HCT116 (cell line): Measurements from ENCODE around the gene DTWD2. TPM values are rescaled to one million over a fixed set of nuclear protein-coding genes. Genes with fewer than 3 reads are reported as not detected.

Source experiments
- ATAC-seq: fragments of 200-7000 bp; cut with Tn5 transposase; 2 replicates; pipeline ENCODE4 v1.9.1; 2020; ENCODE audit warnings: mild to moderate bottlenecking, moderate library complexity
- BruUV-seq: library from RNA; stranded (reverse); fragments of 400-500 nt; replicated peaks from 2 replicates; lab custom pipeline; 2021; lab: Mats Ljungman, UMichigan
- CTCF ChIA-PET: fragments of 300-600 bp; sonication (Branson Sonifier 250); formaldehyde crosslinking; loops from one replicate; lab custom pipeline; 2021; ENCODE audit warnings: antibody characterized with exemption; lab: Charles Lee
- POLR2A ChIA-PET: fragments of 300-600, 350-600 bp; sonication (Branson Sonifier 250); formaldehyde crosslinking; loops from one replicate; lab custom pipeline; 2021; ENCODE audit warnings: antibody characterized with exemption; lab: Charles Lee
- RAD21 ChIA-PET, 2 experiments: fragments of 300-600 bp; sonication (Branson Sonifier 250); formaldehyde crosslinking; loops; one replicate each; lab custom pipeline; 2023; ENCODE audit warnings: low total read pairs in 2 of 2; ENCODE audit not compliant: uncharacterized antibody in 2 of 2, unreplicated experiment in 2 of 2, low non-redundant PET in 1 of 2; lab: Charles Lee
- DNase-seq: peaks from one replicate; pipeline ENCODE4 v3.0.0-alpha.2; 2010; ENCODE audit warnings: low read depth, low spot score
- H2AFZ ChIP-seq: fragments of 200-600 bp; shearing (Covaris generic), sonication (generic); 2 replicates; pipeline ENCODE4 v1.6.1; 2017; ENCODE audit warnings: low read depth, mixed run types, mixed read lengths, antibody characterized with exemption, low read length; ENCODE audit not compliant: poor library complexity, severe bottlenecking
- H3K27ac ChIP-seq: 2 replicates; pipeline ENCODE4 v1.5.1; 2012; ENCODE audit warnings: low read depth, low read length
- H3K27me3 ChIP-seq: fragments of 200-600 bp; sonication (generic); 2 replicates; pipeline ENCODE4 v1.6.1; 2016; ENCODE audit warnings: mixed run types, low read length, mixed read lengths; ENCODE audit not compliant: insufficient read depth
- H3K36me3 ChIP-seq, 2 experiments: fragments of 200-500 bp in 1 of 2; fragments of 200-600 bp in 1 of 2; sonication (Bioruptor generic) in 1 of 2; sonication (generic) in 1 of 2; 2 replicates each; pipeline versions ENCODE4 v1.5.1 to v1.6.1; 2014 to 2016; ENCODE audit warnings: low read length in 2 of 2, inconsistent platforms in 1 of 2, mixed read lengths in 1 of 2, mixed run types in 1 of 2; ENCODE audit not compliant: insufficient read depth in 2 of 2, control insufficient read depth in 1 of 2
- H3K4me1 ChIP-seq, 2 experiments: fragments of 200-600 bp in 1 of 2; sonication (generic) in 1 of 2; 2 replicates each; pipeline versions ENCODE4 v1.5.1 to v1.6.1; 2012 to 2017; ENCODE audit warnings: low read length in 2 of 2, inconsistent platforms in 1 of 2, mild to moderate bottlenecking in 1 of 2, mixed read lengths in 1 of 2, mixed run types in 1 of 2, moderate library complexity in 1 of 2; ENCODE audit not compliant: insufficient read depth in 2 of 2, control insufficient read depth in 1 of 2
- H3K4me2 ChIP-seq: fragments of 200-600 bp; sonication (generic); 2 replicates; pipeline ENCODE4 v1.6.1; 2017; ENCODE audit warnings: mixed run types, low read length, mixed read lengths
- H3K4me3 ChIP-seq, 2 experiments: fragments of 200-600 bp in 1 of 2; sonication (generic) in 1 of 2; replicated peaks in 1 of 2; 2 replicates each; pipeline ENCODE4 v1.5.1; 2011 to 2016; ENCODE audit warnings: low read length in 2 of 2, control low read depth in 1 of 2, low read depth in 1 of 2, mild to moderate bottlenecking in 1 of 2, mixed read lengths in 1 of 2, mixed run types in 1 of 2
- H3K79me2 ChIP-seq: fragments of 200-600 bp; sonication (generic); 2 replicates; pipeline ENCODE4 v1.6.1; 2017; ENCODE audit warnings: mild to moderate bottlenecking, mixed run types, low read length, moderate library complexity, mixed read lengths; ENCODE audit not compliant: insufficient read depth
- H3K9ac ChIP-seq: fragments of 200-600 bp; sonication (generic); 2 replicates; pipeline ENCODE4 v1.6.1; 2016; ENCODE audit warnings: low read length, mixed read lengths
- H3K9me2 ChIP-seq: fragments of 200-600 bp; sonication (generic), shearing (Covaris generic); 2 replicates; pipeline ENCODE4 v1.6.1; 2017; ENCODE audit warnings: mixed run types, mild to moderate bottlenecking, moderate library complexity; ENCODE audit not compliant: insufficient read depth
- H3K9me3 ChIP-seq, 2 experiments: fragments of 200-500 bp in 1 of 2; fragments of 200-600 bp in 1 of 2; sonication (Bioruptor generic) in 1 of 2; sonication (generic) in 1 of 2; 2 replicates each; pipeline ENCODE4 v1.6.1; 2014 to 2017; ENCODE audit warnings: low read length in 2 of 2, mixed read lengths in 2 of 2, inconsistent platforms in 1 of 2, low read depth in 1 of 2, mild to moderate bottlenecking in 1 of 2, mixed run types in 1 of 2, moderate library complexity in 1 of 2; ENCODE audit not compliant: control insufficient read depth in 1 of 2, insufficient read depth in 1 of 2
- H4K20me1 ChIP-seq: fragments of 200-600 bp; sonication (generic), shearing (Covaris generic); 2 replicates; pipeline ENCODE4 v1.6.1; 2017; ENCODE audit warnings: mixed run types, mild to moderate bottlenecking, moderate library complexity; ENCODE audit not compliant: insufficient read depth
- EGR1 ChIP-seq: IDR thresholded peaks from 2 replicates; pipeline ENCODE4 v1.6.1; 2012; ENCODE audit warnings: low read depth
- ELF1 ChIP-seq: IDR thresholded peaks from 2 replicates; pipeline ENCODE4 v1.6.1; 2012; ENCODE audit warnings: low read depth, borderline replicate concordance
- EZH2phosphoT487 ChIP-seq: fragments of 200-600 bp; IDR thresholded peaks from 2 replicates; pipeline ENCODE4 v1.6.1; 2018; ENCODE audit warnings: antibody characterized with exemption, borderline replicate concordance
- FOSL1 ChIP-seq: IDR thresholded peaks from 2 replicates; pipeline ENCODE4 v1.6.1; 2012; ENCODE audit warnings: low read depth
- POLR2A ChIP-seq: IDR thresholded peaks from 2 replicates; pipeline ENCODE4 v1.7.0; 2011; ENCODE audit warnings: borderline replicate concordance; ENCODE audit not compliant: insufficient read depth, insufficient read length; ENCODE audit errors: extremely low read depth
- POLR2AphosphoS5 ChIP-seq: IDR thresholded peaks from 2 replicates; pipeline ENCODE4 v1.6.1; 2011; ENCODE audit warnings: mild to moderate bottlenecking, low read depth, low read length, moderate library complexity
- TCF7L2 ChIP-seq: IDR thresholded peaks from 2 replicates; pipeline ENCODE4 v1.7.0; 2011; ENCODE audit warnings: borderline replicate concordance, inconsistent platforms; ENCODE audit not compliant: insufficient read depth, insufficient read length; ENCODE audit errors: extremely low read depth
- YY1 ChIP-seq: IDR thresholded peaks from 2 replicates; pipeline ENCODE4 v1.6.1; 2011; ENCODE audit warnings: low read length, low read depth, moderate library complexity, mild to moderate bottlenecking; ENCODE audit not compliant: insufficient replicate concordance; ENCODE audit errors: extremely low read depth
- ZFX ChIP-seq: fragments of 450-650 bp; IDR thresholded peaks from 2 replicates; pipeline ENCODE4 v1.6.1; 2017
- ZNF274 ChIP-seq: fragments of 200-500 bp; sonication (Bioruptor generic); IDR thresholded peaks from 2 replicates; pipeline ENCODE4 v1.6.1; 2014; ENCODE audit warnings: mild to moderate bottlenecking, low read depth, low read length, inconsistent platforms
- intact Hi-C: fragments of 100-400 bp; cut with micrococcal nuclease; formaldehyde crosslinking; loops from 2 replicates; pipeline ENCODE4 v1.10.0; 2022
- total RNA-seq: library from RNA; stranded (reverse); gene quantifications from one replicate; pipeline ENCODE4 v1.2.1, GENCODE V29; 2021; ENCODE audit not compliant: unreplicated experiment
- TF ChIP-seq, protein P1 (sequence below), 3 experiments: fragments of 200-600 bp in 1 of 3; sonication (generic) in 1 of 3; IDR thresholded peaks in 2 of 3; conservative IDR thresholded peaks in 1 of 3; 2 replicates each; pipeline ENCODE4 v1.5.1; 2012 to 2017; ENCODE audit warnings: low read depth in 2 of 3, low read length in 2 of 3, antibody characterized with exemption in 1 of 3, borderline replicate concordance in 1 of 3, control low read depth in 1 of 3, mild to moderate bottlenecking in 1 of 3, mixed read lengths in 1 of 3, mixed run types in 1 of 3, moderate library complexity in 1 of 3; ENCODE audit not compliant: insufficient read depth in 1 of 3

The DTWD2 gene
- total RNA-seq, 1 experiment from 2014 or later = 5.2 TPM

GRCh38 chr5:118996098-118996497, 7.8 kb upstream of the DTWD2 start:
- H2AFZ ChIP-seq = no peak overlapping the region
- no TSS peak for BruUV-seq
- RAD21 ChIA-PET = no interaction called here
- ATAC-seq = no peak
- no peak overlapping the region for H3K27ac ChIP-seq
- H3K9me2 ChIP-seq = no peaks in the 10 kb centered on the region
- no peaks in the 10 kb centered on the region for H3K79me2 ChIP-seq
- no peaks in the 10 kb centered on the region for H4K20me1 ChIP-seq
- H3K9ac ChIP-seq = no peak overlapping the region
- CTCF ChIA-PET = interaction anchor here (1.5 kb wide), 1 partner anchor 8 kb away, joined by 5 read pairs; the partner anchor contains the start of gene DTWD2
- no peaks in the 10 kb centered on the region for H3K4me1 ChIP-seq
- no peak overlapping the region for H3K4me2 ChIP-seq
- no peak overlapping the region for H3K4me3 ChIP-seq
- H3K36me3 ChIP-seq = no peaks in the 10 kb centered on the region
- DNase-seq = no peak
- H3K27me3 ChIP-seq = no peaks in the 10 kb centered on the region
- intact Hi-C loops = no loop called here
- TF ChIP-seq, protein P1, sequence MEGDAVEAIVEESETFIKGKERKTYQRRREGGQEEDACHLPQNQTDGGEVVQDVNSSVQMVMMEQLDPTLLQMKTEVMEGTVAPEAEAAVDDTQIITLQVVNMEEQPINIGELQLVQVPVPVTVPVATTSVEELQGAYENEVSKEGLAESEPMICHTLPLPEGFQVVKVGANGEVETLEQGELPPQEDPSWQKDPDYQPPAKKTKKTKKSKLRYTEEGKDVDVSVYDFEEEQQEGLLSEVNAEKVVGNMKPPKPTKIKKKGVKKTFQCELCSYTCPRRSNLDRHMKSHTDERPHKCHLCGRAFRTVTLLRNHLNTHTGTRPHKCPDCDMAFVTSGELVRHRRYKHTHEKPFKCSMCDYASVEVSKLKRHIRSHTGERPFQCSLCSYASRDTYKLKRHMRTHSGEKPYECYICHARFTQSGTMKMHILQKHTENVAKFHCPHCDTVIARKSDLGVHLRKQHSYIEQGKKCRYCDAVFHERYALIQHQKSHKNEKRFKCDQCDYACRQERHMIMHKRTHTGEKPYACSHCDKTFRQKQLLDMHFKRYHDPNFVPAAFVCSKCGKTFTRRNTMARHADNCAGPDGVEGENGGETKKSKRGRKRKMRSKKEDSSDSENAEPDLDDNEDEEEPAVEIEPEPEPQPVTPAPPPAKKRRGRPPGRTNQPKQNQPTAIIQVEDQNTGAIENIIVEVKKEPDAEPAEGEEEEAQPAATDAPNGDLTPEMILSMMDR (IDR thresholded peaks at IDR 0.05 in 2 of 3, conservative IDR thresholded peaks at IDR 0.05 in 1 of 3; ENCODE audit: borderline replicate concordance in 1 of 3, insufficient read depth in 1 of 3, low read depth in 2 of 3, low read length in 2 of 3) = no peak
- TF ChIP-seq POLR2AphosphoS5 (no peak), POLR2A (no peak), ZFX (no peak), TCF7L2 (no peak), EZH2phosphoT487 (no peak), ZNF274 (no peak), FOSL1 (no peak), YY1 (no peak)
- TF ChIP-seq, all 23 proteins: peak for 0
- POLR2A ChIA-PET = no interaction called here
- peaks cover 0 to 3% of the 10 kb centered on the region in 2 experiments; a peak in 1 of 4 replicates for H3K9me3 ChIP-seq

DNA sequence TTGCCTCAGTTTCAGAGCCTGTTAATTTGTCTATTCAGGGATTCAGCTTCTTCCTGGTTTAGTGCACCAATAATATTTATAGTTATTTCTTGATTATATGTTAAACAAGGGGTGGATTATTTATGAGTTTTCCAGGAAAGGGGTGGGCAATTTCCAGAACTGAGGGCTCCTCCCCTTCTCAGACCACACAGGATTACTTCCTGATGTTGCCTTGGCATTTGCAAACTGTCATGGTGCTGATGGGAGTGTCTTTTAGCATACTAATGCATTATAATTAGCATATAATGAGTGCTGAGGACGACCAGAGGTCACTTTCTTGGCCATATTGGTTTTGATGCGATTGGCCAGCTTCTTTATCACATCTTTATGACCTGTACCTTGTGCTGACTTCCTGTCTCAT, 6.2 kb upstream of the DTWD2 start:
- no peak overlapping the region for H3K4me2 ChIP-seq
- no peak for DNase-seq
- no TSS peak for BruUV-seq
- intact Hi-C loops = no loop called here
- no peaks in the 10 kb centered on the region for H3K36me3 ChIP-seq
- ChIA-PET RAD21 (no interaction called here), POLR2A (no interaction called here), CTCF (no interaction called here)
- ATAC-seq = no peak
- no peaks in the 10 kb centered on the region for H3K9me2 ChIP-seq
- no peaks in the 10 kb centered on the region for H3K79me2 ChIP-seq
- H3K4me1 ChIP-seq = no peaks in the 10 kb centered on the region
- H3K9me3 ChIP-seq = no peaks in the 10 kb centered on the region
- H3K27me3 ChIP-seq = no peaks in the 10 kb centered on the region
- no peak overlapping the region for H3K27ac ChIP-seq
- no peak overlapping the region for H2AFZ ChIP-seq
- no peak for TF ChIP-seq TCF7L2
- no peak for TF ChIP-seq ELF1
- TF ChIP-seq, protein P1 (IDR thresholded peaks at IDR 0.05 in 2 of 3, conservative IDR thresholded peaks at IDR 0.05 in 1 of 3; ENCODE audit: borderline replicate concordance in 1 of 3, insufficient read depth in 1 of 3, low read depth in 2 of 3, low read length in 2 of 3) = no peak
- TF ChIP-seq EGR1 = no peak
- TF ChIP-seq EZH2phosphoT487 = no peak
- TF ChIP-seq FOSL1 = no peak
- H4K20me1 ChIP-seq = no peaks in the 10 kb centered on the region
- no peak overlapping the region for H3K4me3 ChIP-seq
- H3K9ac ChIP-seq = no peak overlapping the region
